ENCODE results near the gene SLC34A1. TPM values are rescaled to one million over a fixed set of nuclear protein-coding genes. Genes with fewer than 3 reads are reported as not detected.

The SLC34A1 gene
- total and polyA plus RNA-seq, 2 experiments from 2014 or later = not detected

DNA sequence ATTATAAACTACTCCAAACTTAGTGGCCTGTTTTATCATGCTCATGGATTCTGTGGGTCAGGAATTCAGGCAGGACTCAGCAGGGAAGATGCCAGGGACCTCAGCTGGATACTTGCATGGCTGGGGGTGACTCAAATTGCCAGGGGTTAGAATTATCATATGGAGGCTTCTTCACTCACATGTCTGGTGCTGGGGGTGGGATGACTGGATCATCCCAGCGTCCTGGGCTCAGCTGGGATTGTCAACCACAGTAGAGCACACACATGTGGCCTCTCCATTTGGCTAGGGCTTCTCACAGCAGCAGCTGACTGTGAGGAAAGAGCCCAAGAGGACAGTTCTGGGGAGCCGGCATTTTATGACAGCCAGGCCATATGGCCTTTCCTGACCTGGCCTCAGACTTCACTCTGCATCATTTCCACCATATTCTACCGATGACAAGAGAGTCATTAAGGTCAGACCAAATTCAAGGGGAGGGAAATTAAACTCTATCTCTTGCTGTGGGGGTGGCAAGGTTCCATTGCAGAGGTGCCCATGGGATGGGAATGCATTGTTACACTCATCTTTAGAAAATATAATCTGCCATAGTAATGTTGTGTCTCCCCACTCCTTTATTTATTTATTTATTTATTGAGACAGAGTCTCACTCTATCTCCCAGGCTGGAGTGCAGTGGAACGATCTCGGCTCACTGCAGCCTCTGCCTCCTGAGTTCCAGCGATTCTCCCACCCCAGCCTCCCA lies 37.0 kb downstream of the SLC34A1 start:
- DNase-seq (ENCODE audit: low read depth in 1 of 2, low spot score in 1 of 2) = no peak
- Histone ChIP-seq H3K9me3 (ENCODE audit: low read depth) (no peaks in the 10 kb centered on the region), H3K36me3 (no peaks in the 10 kb centered on the region), H3K27me3 (no peaks in the 10 kb centered on the region), H3K4me3 (no peak overlapping the region), H3K27ac (no peak overlapping the region), H3K4me1 (ENCODE audit: low read depth) (no peaks in the 10 kb centered on the region)
- TF ChIP-seq, protein P1, sequence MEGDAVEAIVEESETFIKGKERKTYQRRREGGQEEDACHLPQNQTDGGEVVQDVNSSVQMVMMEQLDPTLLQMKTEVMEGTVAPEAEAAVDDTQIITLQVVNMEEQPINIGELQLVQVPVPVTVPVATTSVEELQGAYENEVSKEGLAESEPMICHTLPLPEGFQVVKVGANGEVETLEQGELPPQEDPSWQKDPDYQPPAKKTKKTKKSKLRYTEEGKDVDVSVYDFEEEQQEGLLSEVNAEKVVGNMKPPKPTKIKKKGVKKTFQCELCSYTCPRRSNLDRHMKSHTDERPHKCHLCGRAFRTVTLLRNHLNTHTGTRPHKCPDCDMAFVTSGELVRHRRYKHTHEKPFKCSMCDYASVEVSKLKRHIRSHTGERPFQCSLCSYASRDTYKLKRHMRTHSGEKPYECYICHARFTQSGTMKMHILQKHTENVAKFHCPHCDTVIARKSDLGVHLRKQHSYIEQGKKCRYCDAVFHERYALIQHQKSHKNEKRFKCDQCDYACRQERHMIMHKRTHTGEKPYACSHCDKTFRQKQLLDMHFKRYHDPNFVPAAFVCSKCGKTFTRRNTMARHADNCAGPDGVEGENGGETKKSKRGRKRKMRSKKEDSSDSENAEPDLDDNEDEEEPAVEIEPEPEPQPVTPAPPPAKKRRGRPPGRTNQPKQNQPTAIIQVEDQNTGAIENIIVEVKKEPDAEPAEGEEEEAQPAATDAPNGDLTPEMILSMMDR (IDR thresholded peaks at IDR 0.05; ENCODE audit: low read depth, low read length) = no peak

DNA sequence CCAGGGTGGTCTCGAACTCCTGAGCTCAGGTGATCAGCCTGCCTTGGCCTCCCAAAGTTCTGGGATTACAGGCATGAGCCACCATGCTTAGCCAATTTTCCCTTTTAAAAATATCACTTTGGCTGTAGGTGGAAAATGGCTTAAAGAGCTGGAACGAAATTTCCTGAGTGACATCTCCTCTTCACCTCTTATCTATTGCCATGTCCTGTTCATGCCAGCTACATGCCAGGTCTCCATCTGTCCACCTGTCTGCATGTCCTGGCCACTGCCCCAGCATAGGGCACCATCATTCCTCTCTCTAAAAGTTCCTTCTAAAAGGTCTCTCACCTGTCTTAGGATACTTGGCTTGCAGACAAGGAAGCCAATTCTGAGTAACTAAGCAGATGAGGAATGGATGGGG lies 39.4 kb downstream of the SLC34A1 start:
- DNase-seq (ENCODE audit: low read depth in 1 of 2, low spot score in 1 of 2) = no peak
- Histone ChIP-seq H3K4me1 (ENCODE audit: low read depth) (no peaks in the 10 kb centered on the region), H3K27me3 (no peaks in the 10 kb centered on the region), H3K9me3 (ENCODE audit: low read depth) (no peaks in the 10 kb centered on the region), H3K4me3 (no peak overlapping the region), H3K27ac (no peak overlapping the region), H3K36me3 (no peaks in the 10 kb centered on the region)
- TF ChIP-seq, protein P1 (IDR thresholded peaks at IDR 0.05; ENCODE audit: low read depth, low read length) = no peak

DNA sequence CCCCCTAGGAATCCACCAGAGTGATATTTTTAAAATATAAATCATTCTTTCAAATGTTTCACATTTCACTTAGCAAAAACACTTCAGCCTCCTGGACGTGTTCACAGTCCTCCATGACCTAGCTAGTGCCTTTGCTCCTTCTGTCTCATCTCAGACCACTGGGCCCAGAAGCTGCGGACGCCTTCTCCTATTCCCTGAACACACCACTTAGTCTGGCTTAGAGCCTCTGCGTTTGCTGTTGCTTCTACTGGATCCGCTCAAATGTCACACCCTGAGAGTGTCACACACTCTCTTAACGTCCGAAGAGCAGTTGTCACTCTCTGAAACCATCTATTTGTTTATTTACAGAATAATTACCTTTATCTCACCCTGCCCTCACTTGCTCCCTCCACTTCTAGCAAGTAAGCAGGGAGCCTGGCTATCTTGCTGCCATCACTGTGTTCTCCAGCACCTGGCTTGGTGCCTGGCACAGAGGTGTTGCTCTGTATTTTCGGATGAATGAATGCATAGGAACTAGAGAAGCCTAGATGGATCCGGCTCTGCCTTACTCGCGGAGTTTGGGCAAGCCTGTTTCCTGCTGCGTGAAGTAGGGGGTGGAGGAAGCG lies 41.1 kb downstream of the SLC34A1 start:
- H3K4me1 ChIP-seq (ENCODE audit: low read depth) = no peaks in the 10 kb centered on the region
- no peaks in the 10 kb centered on the region for H3K9me3 ChIP-seq (ENCODE audit: low read depth)
- H3K4me3 ChIP-seq = peak overlapping the region; percentile 38
- TF ChIP-seq, protein P1 (IDR thresholded peaks at IDR 0.05; ENCODE audit: low read depth, low read length) = no peak
- H3K27ac ChIP-seq = peak overlapping the region; percentile 97
- no peaks in the 10 kb centered on the region for H3K27me3 ChIP-seq
- no peaks in the 10 kb centered on the region for H3K36me3 ChIP-seq
- no peak for DNase-seq (ENCODE audit: low read depth in 1 of 2, low spot score in 1 of 2)

DNA sequence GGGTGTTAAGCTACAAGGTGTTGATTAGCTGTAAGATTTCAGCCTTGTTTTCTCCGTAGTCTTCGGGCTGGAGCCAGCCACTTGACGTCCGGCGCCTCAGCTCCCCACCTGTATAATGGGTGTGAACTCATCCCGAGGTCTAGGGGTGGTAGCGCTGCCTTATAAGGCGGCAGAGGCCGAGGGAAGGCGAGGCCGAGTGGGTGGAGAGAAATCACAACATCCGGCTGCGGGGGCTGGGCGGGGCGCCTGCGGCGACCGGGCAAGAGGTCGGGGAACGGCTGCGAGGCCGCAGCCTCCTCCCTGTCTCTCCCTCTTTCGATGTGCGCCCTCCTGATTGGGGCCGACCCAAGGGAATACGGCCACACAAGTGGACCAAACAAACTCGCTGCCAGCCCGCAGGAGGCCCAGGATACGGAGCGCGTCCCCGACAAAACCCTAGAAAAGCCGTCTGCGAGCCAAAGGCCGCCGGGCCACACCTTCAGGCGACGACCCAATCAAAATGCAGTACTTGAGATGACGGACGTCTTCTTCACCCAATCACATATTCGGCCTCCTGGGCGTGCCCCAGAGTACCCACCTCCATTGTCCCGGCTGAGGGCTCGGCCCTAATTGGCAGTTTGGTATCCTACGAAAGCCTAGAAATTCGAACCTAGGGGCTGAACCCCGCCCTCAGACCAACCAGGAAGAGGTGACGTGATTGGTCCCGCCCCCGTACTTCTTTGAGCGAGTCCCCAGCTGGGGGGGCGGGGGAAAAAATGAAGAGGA lies 41.7 kb downstream of the SLC34A1 start:
- H3K27ac ChIP-seq = peak overlapping the region; percentile 97
- no peaks in the 10 kb centered on the region for H3K4me1 ChIP-seq (ENCODE audit: low read depth)
- no peaks in the 10 kb centered on the region for H3K36me3 ChIP-seq
- H3K9me3 ChIP-seq (ENCODE audit: low read depth) = no peaks in the 10 kb centered on the region
- TF ChIP-seq, protein P1 (IDR thresholded peaks at IDR 0.05; ENCODE audit: low read depth, low read length) = no peak
- DNase-seq (ENCODE audit: low read depth in 1 of 2, low spot score in 1 of 2) = peak; percentile 100
- H3K27me3 ChIP-seq = no peaks in the 10 kb centered on the region
- peak overlapping the region; percentile 38 for H3K4me3 ChIP-seq

DNA sequence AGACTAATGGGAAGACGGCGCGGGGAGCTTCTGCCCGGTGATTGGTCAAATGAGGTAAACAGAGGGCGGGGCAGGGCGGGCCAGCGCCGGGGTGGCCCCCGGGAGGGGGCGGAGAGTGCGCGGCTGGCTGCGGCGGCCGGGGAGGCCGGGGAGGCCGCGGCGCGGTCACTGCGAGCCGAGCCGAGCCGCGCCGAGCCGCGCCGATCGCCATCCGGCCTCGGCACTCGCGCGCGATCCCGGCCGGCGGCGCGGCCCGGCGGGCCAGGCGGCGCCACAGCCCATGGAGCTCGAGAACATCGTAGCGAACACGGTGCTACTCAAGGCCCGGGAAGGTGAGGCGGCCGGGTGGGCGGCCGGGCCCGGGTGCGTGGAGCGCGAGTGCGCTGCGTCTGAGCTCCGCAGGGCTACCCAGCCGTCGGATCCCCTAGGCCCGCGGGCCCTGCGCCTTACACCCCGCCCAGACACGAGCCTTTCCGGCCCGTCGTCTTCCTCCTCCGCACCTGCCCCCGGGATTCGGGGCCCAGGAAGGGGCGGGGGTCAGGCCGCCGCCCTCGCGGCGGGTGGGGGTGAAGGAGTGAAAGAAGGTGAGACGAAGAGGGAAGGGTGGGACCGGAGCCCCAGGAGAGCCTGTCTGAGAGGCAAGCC lies 42.5 kb downstream of the SLC34A1 start, which contains the start of gene GRK6:
Gene GRK6, plus strand, starts transcription at position 111 of the 645 bp plus-strand sequence. Its CDS starts 170 bp downstream, at position 281.
- Histone ChIP-seq H3K4me1 (ENCODE audit: low read depth) (no peaks in the 10 kb centered on the region), H3K36me3 (no peaks in the 10 kb centered on the region), H3K27me3 (no peaks in the 10 kb centered on the region), H3K27ac (peak within 1 kb of the TSS; percentile 97), H3K4me3 (peak within 1 kb of the TSS; percentile 62), H3K9me3 (ENCODE audit: low read depth) (no peaks in the 10 kb centered on the region)
- DNase-seq (ENCODE audit: low read depth in 1 of 2, low spot score in 1 of 2) = no peak
- TF ChIP-seq, protein P1 (IDR thresholded peaks at IDR 0.05; ENCODE audit: low read depth, low read length) = no peak
